Activated naive CD4-positive, alpha-beta T cell treated with anti-CD3 and anti-CD28 coated beads, Interleukin-2, amount 10 ng/mL, durations not matched to agents 7 days and 5 days (primary cell): ENCODE data around the gene PARD3B.
"Not testable (repeated sequence)": the region's sequence is repeated elsewhere in the genome, so short reads cannot be mapped to it uniquely, and the experiment has no call there.

Experiments
- CTCF ChIA-PET: fragments of 350-600 bp; sonication (Branson Sonifier 250); formaldehyde crosslinking; loops from one replicate; lab custom pipeline; 2021; ENCODE audit warnings: antibody characterized with exemption; lab: Charles Lee
- DNase-seq: peaks from one replicate; pipeline ENCODE4 v3.0.0-alpha.2; 2020
- H3K27ac Mint-ChIP-seq: one replicate; pipeline ENCODE4 v1.8.0; 2021; ENCODE audit warnings: mild to moderate bottlenecking, moderate library complexity, mixed read lengths
- H3K27me3 Mint-ChIP-seq: one replicate; pipeline ENCODE4 v1.8.0; 2021; ENCODE audit warnings: mild to moderate bottlenecking, mixed read lengths
- H3K36me3 Mint-ChIP-seq: one replicate; pipeline ENCODE4 v1.8.0; 2021; ENCODE audit warnings: mixed read lengths
- H3K4me1 Mint-ChIP-seq: one replicate; pipeline ENCODE4 v1.8.0; 2021; ENCODE audit warnings: mixed read lengths
- H3K4me3 Mint-ChIP-seq: one replicate; pipeline ENCODE4 v1.8.0; 2021; ENCODE audit warnings: mild to moderate bottlenecking, moderate library complexity, mixed read lengths
- H3K9me3 Mint-ChIP-seq: one replicate; pipeline ENCODE4 v1.8.0; 2021; ENCODE audit warnings: mixed read lengths

PARD3B gene

DNA sequence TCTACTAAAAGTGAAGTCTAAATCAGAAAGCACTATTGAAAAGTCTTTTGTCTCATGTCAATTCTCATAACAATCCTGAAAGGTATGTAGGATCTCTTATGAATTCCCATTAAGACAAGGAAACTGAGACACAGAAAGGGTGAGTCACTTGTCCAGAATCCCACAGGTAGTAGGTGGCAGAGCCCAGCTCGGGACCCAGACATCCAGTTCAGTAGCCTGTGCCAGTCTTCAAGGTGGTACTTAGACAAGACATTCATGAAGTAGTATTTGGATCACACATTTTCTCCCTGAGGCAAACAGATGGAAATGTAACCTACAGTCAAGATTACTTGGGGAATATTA is 14.8 kb upstream of the PARD3B start:
- Mint-ChIP-seq H3K9me3 (no peaks in the 10 kb centered on the region), H3K36me3 (no peaks in the 10 kb centered on the region), H3K27ac (no peak overlapping the region), H3K4me3 (no peak overlapping the region), H3K27me3 (no peaks in the 10 kb centered on the region), H3K4me1 (no peaks in the 10 kb centered on the region)
- no peak for DNase-seq
- CTCF ChIA-PET, result no interaction called here

- no peak overlapping the region for H3K27ac Mint-ChIP-seq
- CTCF ChIA-PET, result no interaction called here
- H3K27me3 Mint-ChIP-seq, result no peaks in the 10 kb centered on the region
- H3K36me3 Mint-ChIP-seq, result no peaks in the 10 kb centered on the region
- H3K9me3 Mint-ChIP-seq, result no peaks in the 10 kb centered on the region
- no peak overlapping the region for H3K4me3 Mint-ChIP-seq
- no peaks in the 10 kb centered on the region for H3K4me1 Mint-ChIP-seq
- DNase-seq, result no peak
Observed at GRCh38 chr2:204533629-204534370, 11.5 kb upstream of the PARD3B start.

GRCh38 chr2:204535356-204535755 is 9.9 kb upstream of the PARD3B start:
- Mint-ChIP-seq H3K27ac (no peak overlapping the region), H3K4me1 (no peaks in the 10 kb centered on the region), H3K36me3 (no peaks in the 10 kb centered on the region), H3K9me3 (no peaks in the 10 kb centered on the region), H3K27me3 (no peaks in the 10 kb centered on the region), H3K4me3 (no peak overlapping the region)
- DNase-seq, result no peak
- CTCF ChIA-PET, result no interaction called here

- Mint-ChIP-seq H3K4me3 (no peak overlapping the region), H3K9me3 (no peaks in the 10 kb centered on the region), H3K27ac (no peak overlapping the region), H3K4me1 (no peaks in the 10 kb centered on the region), H3K27me3 (no peaks in the 10 kb centered on the region), H3K36me3 (no peaks in the 10 kb centered on the region)
- DNase-seq, result no peak
- CTCF ChIA-PET, result no interaction called here
Observed at GRCh38 chr2:204535764-204536163, 9.5 kb upstream of the PARD3B start.

DNA sequence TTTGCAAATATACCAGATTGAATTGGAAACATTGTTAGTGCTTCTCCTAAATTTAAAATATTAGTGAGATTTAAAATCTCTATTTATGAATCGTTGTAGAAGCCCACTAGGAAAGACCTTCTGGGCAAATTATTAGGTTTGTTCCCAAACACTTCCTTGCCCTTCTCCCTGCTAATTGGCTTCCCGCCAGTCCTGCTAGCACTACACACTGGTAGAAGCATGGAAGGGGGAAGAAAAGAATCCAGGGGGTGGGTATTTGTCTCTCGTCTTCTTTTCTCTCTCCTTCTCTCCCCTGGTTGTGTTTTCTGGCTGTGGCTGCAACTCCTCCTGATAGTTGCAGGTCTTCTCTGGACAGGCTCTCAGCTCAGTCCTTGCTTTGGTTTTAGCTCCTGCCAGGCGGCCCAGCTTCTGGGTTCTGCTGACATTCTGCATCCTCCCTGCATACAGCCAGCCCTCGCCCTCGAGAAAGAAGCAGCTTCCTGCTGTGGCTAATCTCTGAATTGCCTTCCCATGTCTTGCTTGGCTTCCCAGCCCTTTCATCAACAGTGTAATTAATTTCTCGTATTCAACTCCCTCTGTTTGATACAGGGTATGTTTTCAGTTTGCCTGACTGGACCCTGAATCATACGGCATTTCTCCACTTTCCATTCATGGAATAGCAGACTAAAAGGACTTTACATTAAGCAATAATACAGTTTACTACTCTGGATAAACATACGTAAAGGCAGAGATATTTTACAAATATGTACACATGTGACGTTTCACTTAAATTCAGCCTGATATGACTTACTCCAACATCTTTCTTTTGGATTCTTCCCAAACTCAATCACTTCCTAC is 6.9 kb upstream of the PARD3B start:
- Mint-ChIP-seq H3K9me3 (no peaks in the 10 kb centered on the region), H3K36me3 (no peaks in the 10 kb centered on the region), H3K4me3 (no peak overlapping the region), H3K27ac (no peak overlapping the region), H3K27me3 (peaks cover 3% of the 10 kb centered on the region), H3K4me1 (no peaks in the 10 kb centered on the region)
- CTCF ChIA-PET, result no interaction called here
- no peak for DNase-seq

- peaks cover 9% of the 10 kb centered on the region for H3K27me3 Mint-ChIP-seq
- no peak overlapping the region for H3K27ac Mint-ChIP-seq
- CTCF ChIA-PET, result no interaction called here
- H3K9me3 Mint-ChIP-seq, result no peaks in the 10 kb centered on the region
- DNase-seq, result no peak
- H3K36me3 Mint-ChIP-seq, result no peaks in the 10 kb centered on the region
- no peak overlapping the region for H3K4me3 Mint-ChIP-seq
- H3K4me1 Mint-ChIP-seq, result no peaks in the 10 kb centered on the region
Observed at GRCh38 chr2:204539019-204539385, 6.3 kb upstream of the PARD3B start.

GRCh38 chr2:204541637-204542036 is 3.6 kb upstream of the PARD3B start:
- CTCF ChIA-PET, result no interaction called here
- Mint-ChIP-seq H3K4me3 (no peak overlapping the region), H3K27me3 (peaks cover 34% of the 10 kb centered on the region), H3K9me3 (no peaks in the 10 kb centered on the region), H3K36me3 (no peaks in the 10 kb centered on the region), H3K27ac (no peak overlapping the region), H3K4me1 (peaks cover 10% of the 10 kb centered on the region)
- DNase-seq, result no peak

- no peaks in the 10 kb centered on the region for H3K36me3 Mint-ChIP-seq
- no peaks in the 10 kb centered on the region for H3K9me3 Mint-ChIP-seq
- CTCF ChIA-PET, result no interaction called here
- no peak overlapping the region for H3K4me3 Mint-ChIP-seq
- DNase-seq, result no peak
- peaks cover 37% of the 10 kb centered on the region for H3K27me3 Mint-ChIP-seq
- H3K27ac Mint-ChIP-seq, result no peak overlapping the region
- peaks cover 10% of the 10 kb centered on the region for H3K4me1 Mint-ChIP-seq
Observed at GRCh38 chr2:204542982-204543608, 2.2 kb upstream of the PARD3B start.

DNA sequence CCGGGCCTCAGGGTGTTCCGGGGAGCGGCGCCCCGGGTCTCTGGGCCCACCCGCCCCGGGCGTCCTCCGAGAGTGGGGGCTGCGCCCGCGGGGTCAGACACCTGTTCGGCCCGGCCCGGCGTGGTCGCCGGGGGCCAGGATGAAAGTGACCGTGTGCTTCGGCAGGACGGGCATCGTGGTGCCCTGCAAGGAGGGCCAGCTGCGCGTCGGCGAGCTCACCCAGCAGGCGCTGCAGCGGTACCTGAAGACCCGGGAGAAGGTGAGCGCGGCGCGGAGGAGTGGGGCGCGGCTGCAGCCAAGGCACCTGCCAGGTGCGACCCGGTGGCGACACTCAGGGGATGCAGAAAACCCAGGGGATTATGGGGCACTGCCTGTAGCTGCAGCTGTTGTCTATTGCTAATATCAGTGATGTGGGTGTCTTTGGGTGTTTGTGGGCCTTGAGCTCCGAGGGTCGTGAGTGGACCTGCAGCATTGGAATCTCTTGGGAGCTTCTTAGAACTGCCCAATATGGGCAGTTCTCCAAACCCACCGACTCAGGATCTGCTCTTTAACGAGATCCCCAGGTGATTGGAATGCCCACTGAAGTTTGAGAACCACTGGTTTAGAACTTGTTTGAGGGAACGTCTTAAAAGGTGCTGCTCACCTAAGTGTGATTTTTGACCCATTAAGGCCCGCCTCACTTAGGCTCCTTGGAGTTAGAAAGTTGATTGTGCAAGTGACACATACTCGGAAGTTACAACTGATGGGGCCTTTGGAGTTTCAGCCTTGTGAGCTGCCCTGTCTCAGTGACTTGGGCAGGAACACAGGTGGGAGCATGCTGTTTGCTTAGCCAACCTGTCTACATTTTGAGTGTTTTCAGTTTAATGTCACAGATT is 823 bp downstream of the PARD3B start:
- H3K4me3 Mint-ChIP-seq, result peak overlapping the region; percentile 72
- CTCF ChIA-PET, result no interaction called here
- peaks cover 37% of the 10 kb centered on the region for H3K27me3 Mint-ChIP-seq
- H3K36me3 Mint-ChIP-seq, result no peaks in the 10 kb centered on the region
- H3K27ac Mint-ChIP-seq, result no peak overlapping the region
- H3K4me1 Mint-ChIP-seq, result peaks cover 10% of the 10 kb centered on the region
- no peaks in the 10 kb centered on the region for H3K9me3 Mint-ChIP-seq
- DNase-seq, result peak; percentile 25

DNA sequence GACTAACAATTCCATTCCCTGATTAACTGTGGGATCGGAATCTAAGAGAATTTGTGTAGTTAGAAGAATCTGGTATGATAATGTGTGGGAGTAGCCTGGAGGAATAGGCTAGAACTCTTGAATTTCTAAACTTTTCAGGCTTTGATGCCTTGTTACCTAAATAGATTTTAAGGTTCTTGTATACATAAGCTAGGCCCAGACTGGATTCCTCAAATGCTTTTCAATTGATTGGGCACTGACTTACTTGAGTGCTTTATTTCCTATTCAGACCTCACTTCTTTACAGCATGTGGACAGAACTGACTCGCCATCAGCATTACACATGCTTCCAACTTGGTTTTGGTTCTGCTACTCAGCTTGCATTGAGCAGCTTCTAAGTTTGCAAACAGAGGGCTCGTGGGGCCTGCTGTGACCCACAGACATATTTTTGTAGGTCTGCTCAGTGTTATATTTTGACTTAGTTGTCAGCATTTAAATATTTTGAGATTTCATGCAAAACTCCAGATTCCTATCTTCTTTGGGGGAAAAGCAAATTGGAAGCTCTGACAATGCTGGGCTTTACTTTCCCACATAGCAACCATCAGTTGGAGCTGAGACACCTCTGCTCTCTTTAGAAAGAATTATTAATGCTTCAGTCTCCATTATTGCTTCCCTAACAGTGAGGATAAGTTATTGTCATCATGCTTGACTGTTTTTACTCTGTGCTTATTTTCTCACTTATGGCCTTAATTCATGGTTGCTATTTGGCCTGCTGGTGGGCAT is 5.7 kb downstream of the PARD3B start:
- H3K36me3 Mint-ChIP-seq, result no peaks in the 10 kb centered on the region
- H3K27ac Mint-ChIP-seq, result no peak overlapping the region
- CTCF ChIA-PET, result interaction anchor here (1.3 kb wide), 1 partner anchor 1124 kb away, joined by 3 read pairs; no protein-coding TSS in a partner anchor
- no peak for DNase-seq
- H3K9me3 Mint-ChIP-seq, result no peaks in the 10 kb centered on the region
- H3K27me3 Mint-ChIP-seq, result peaks cover 10% of the 10 kb centered on the region
- no peak overlapping the region for H3K4me3 Mint-ChIP-seq
- no peaks in the 10 kb centered on the region for H3K4me1 Mint-ChIP-seq

GRCh38 chr2:204551512-204551863 is 6.2 kb downstream of the PARD3B start:
- DNase-seq, result no peak
- Mint-ChIP-seq H3K4me1 (no peaks in the 10 kb centered on the region), H3K36me3 (no peaks in the 10 kb centered on the region), H3K9me3 (no peaks in the 10 kb centered on the region), H3K4me3 (no peak overlapping the region), H3K27me3 (peaks cover 4% of the 10 kb centered on the region), H3K27ac (no peak overlapping the region)
- CTCF ChIA-PET, result interaction anchor here (1.3 kb wide), 1 partner anchor 1124 kb away, joined by 3 read pairs; no protein-coding TSS in a partner anchor

- H3K27me3 Mint-ChIP-seq, result peaks cover 7% of the 10 kb centered on the region
- no peak overlapping the region for H3K27ac Mint-ChIP-seq
- H3K9me3 Mint-ChIP-seq, result no peaks in the 10 kb centered on the region
- H3K4me3 Mint-ChIP-seq, result no peak overlapping the region
- no peaks in the 10 kb centered on the region for H3K4me1 Mint-ChIP-seq
- CTCF ChIA-PET, result no interaction called here
- DNase-seq, result no peak
- H3K36me3 Mint-ChIP-seq, result no peaks in the 10 kb centered on the region
Observed at GRCh38 chr2:204557604-204558003, 12.3 kb downstream of the PARD3B start.

DNA sequence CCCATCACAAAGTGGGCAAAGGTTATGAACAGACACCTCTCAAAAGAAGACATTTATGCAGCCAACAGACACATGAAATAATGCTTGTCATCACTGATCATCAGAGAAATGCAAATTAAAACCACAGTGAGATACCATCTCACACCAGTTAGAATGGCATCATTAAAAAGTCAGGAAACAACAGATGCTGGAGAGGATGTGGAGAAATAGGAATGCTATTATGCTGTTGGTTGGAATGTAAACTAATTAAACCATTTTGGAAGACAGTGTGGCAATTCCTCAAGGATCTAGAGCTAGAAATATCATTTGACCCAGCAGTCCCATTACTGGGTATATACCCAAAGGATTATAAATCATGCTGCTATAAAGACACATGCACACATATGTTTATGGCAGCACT is 14.1 kb downstream of the PARD3B start:
- H3K4me3 Mint-ChIP-seq, H3K36me3 Mint-ChIP-seq, H3K9me3 Mint-ChIP-seq, H3K27ac Mint-ChIP-seq, DNase-seq, H3K27me3 Mint-ChIP-seq, CTCF ChIA-PET, H3K4me1 Mint-ChIP-seq: not testable (repeated sequence)
